ENCODE results near the gene NRG3.

- no peak for TF ChIP-seq POLR2AphosphoS5 (IDR thresholded peaks at IDR 0.05; ENCODE audit: low read depth, low read length)
- TF ChIP-seq TAF1 (IDR thresholded peaks at IDR 0.05; ENCODE audit: low read depth, low read length) = no peak
- TF ChIP-seq POLR2A (IDR thresholded peaks at IDR 0.05; ENCODE audit: low read depth, low read length) = no peak
These were observed 3.4 kb upstream of the NRG3 start for GRCh38 chr10:81871558-81871957.

Measured in GM12891 (cell line).